HG02943 (cell line): ENCODE measurements around the gene SRMS.

Source experiments
- ATAC-seq: cut with Tn5 transposase; IDR thresholded peaks from one replicate; pipeline ENCODE4 v1.9.1; 2021; ENCODE audit warnings: mild to moderate bottlenecking, low read depth, moderate library complexity; ENCODE audit not compliant: unreplicated experiment

Gene SRMS

GRCh38 chr20:63542031-63542559, 5.5 kb downstream of the SRMS start:
- ATAC-seq, result no peak

DNA sequence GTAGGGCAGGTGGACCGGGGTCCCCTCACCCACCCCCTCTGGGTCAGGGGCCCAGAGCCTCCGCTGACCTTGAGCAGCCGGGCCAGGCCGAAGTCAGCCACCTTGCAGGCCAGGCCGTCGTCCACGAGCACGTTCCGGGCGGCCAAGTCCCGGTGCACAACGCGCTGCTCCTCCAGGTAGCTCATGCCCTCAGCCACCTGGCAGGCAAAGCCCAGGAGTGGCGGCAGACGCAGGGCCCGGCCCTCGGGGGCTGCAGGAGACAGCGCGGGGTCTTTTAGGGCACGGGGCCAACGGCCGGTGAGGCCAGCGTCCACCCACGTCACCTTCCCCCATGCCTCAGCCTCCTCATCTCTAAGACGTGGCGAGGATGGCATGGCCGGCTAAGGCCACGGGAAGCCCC, 6.2 kb downstream of the SRMS start:
- no peak for ATAC-seq

DNA sequence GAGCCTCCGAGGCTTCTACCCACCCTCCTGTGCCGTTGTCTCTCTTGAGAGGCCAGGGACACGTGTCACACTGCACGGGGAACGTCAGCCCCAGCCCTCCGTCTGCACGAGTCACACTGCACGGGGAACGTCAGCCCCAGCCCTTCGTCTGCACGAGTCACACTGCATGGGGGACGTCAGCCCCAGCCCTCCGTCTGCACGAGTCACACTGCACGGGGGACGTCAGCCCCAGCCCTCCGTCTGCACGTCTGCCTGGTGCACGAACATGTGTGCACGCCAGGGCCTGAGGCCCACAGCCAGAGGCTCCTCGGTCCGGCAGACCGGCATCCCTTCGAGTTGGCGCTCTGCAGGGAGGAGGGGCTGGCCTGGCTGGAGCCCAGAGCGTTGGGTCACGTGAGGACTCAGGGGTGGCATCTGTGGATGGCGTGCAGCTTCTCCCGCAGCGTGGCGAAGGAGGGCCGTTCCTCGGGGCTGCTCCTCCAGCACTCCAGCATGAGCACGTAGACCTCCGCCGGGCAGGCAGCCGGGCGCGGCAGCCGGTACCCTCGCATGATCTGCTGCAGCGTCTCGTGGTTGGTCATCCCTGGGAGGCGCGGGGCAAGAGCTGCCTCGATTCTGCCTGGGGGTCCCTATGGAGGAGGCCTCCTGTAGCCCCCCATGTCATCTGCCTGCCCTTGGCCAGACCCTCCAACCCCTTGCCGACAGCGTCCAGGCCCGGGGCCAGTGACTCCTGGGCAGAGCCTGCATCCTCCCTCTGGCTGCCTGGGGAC, 6.9 kb downstream of the SRMS start:
- ATAC-seq, result no peak

GRCh38 chr20:63539441-63540370, 7.8 kb downstream of the SRMS start:
- ATAC-seq, result no peak

- no peak for ATAC-seq
These were observed 8.5 kb downstream of the SRMS start for GRCh38 chr20:63539092-63539430.

GRCh38 chr20:63538204-63539091, 9.1 kb downstream of the SRMS start:
- ATAC-seq, result no peak

- peak; percentile 91 for ATAC-seq
These were observed 9.9 kb downstream of the SRMS start for GRCh38 chr20:63537525-63538203.

GRCh38 chr20:63536997-63537524, 10.5 kb downstream of the SRMS start, which contains the start of gene PTK6:
Gene PTK6, minus strand, starts transcription at chr20:63537376. Its CDS starts 62 bp downstream, at chr20:63537314.
- no peak for ATAC-seq

DNA sequence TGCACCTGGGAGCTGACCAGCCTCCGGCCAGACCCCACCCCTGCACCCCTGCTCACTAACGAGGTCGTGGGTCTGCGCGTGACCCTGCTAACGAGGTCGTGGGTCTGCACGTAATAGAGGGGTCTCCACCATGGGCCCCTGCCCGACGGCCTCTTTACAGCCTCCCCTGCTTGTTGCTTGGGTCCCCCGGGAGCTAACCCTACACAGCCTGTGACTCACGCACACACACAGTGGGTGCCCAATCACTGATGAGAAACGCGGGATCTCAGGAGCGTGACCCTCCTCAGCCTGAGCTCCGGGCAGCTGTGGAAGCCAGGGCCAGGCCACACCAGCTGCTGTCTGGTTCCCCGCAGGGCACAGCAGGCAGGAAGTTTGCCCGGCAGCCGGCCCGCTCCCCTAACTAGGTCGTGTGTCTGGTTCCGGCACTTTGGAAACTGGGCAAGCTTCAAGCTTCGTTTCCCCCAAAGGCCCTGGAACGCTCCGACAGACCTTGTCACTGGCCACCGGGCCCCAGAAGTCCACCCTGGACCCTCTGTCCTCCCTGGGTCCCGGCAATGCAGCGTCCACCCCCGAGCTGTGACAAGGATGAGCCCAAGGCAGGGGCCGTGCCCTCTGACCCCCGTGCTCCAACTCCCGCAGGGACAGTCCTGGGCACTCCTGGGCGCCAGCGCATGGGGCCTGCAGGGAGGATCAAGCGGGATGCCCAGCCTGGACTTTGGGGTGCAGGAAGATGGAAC, 11.1 kb downstream of the SRMS start:
- no peak for ATAC-seq

DNA sequence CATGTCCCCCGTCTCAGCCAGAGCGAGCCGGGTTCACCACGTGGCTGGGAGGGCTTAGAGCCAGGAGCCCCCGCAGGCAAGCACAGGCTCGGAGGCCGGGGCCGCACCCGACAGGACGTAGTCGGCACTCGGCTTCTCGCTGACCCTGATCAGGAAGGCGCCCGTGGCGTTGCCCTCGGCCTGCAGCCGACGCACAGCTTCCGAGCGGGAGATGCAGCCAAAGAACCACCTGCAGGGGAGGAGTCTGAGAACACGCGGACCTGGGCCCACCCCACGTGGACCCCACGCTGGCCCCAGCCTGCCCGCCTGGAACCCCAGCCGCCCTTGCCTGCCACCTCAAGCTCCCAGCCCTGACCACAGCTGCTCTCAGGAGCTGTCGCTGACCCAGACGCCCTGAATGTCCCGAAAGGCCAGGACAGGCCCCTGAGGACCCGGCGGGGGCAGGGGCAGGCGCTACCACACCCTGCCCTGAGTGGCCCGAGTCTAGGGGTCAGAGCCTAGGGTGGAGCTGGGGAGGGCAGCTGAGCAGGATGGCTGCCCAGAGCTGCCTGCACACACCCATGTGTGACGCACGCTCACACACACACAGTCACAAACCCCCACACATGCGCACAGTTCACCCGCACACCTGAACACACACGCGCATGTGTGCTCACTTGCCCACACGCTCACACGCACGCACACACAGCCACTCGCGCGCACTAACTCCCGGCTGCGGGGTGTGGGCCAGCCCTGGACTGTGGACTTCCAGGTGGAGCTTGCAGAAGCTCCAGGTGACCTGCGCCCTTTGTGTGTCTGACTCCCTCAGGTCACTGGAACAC, 12.5 kb downstream of the SRMS start:
- ATAC-seq, result no peak

- ATAC-seq, result no peak
These were observed 13.1 kb downstream of the SRMS start for GRCh38 chr20:63534427-63534830.

- no peak for ATAC-seq
These were observed 13.6 kb downstream of the SRMS start for GRCh38 chr20:63533871-63534393.

DNA sequence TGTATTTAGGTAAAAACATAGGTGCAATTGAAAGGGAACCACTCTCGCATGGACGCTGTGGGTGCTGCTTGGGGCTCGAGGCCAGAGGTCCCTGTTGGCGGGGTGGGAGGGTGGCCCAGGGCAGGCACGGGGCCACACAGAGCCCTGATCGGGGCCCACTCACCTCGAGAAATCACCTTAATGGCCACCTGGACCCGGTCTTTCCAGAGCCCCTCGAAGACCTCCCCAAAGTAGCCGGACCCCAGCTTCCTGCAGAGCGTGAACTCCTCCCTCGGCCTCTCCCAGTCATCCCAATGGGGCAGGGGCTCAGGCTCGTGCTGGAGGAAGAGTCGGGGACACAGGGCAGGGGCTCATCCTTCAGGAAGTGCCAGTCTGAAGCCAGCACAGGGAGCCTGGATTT, 14.2 kb downstream of the SRMS start:
- ATAC-seq, result no peak

DNA sequence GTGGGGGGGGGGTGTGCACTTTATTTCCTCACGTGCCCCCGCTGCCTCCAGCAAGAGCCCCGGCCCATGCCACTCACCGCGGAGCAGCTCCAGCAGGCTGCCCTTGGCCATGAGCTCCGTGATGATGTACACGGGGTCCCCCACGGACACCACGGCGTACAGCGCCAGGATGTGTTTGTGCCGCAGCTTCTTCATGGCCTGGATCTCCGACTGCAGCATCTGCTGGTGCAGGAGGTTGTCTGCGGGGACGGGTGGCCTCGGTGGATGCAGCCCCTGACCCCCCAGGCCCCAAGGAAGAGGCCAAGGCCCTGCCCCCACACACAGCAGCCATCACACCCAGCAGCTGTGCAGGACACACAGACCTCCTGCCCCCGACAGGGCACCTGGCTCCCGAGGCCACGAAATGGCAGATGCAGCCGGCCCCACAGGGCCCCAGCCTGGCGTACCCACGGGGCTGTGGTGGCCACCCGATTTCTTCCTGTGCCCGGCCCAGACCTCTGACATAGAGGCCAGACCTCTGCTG, 15.0 kb downstream of the SRMS start:
- ATAC-seq, result no peak

DNA sequence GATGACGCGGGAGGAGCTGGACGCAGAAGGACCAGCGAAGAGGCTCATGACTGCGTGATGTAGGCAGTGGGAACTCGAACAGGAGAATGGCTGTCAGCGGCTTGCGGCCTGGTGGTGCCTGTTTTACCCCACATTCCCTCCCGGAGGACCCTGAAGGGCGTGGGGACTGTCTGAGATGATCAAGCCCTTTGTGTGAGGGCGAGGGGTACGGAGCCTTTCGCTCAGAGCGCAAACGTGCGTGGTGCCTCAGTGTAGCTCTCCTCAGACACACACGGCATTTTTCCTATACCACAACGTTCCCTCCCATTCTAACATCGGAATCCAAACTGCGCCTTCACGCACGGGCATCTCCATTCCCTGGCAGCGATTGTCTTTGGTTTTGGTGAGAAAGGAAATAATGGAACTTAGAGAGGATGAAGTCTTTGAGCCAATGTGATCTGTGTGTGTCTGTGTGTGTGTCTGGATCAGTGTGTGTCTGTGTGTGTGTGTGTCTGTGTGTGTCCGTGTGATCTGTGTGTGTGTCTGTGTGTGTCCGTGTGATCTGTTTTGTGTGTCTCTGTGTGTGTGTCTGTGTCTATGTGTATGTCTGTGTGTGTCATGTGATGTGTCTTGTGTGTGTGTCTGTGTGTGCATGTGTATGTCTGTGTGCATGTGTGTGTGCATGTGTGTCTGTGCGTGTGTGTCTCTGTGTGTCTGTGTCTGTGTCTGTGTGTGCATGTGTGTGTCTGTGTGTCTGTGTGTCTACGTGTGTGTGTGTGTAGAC, 15.7 kb downstream of the SRMS start:
- no peak for ATAC-seq

- no peak for ATAC-seq
These were observed 16.8 kb downstream of the SRMS start for GRCh38 chr20:63530788-63531160.
